Heart right ventricle (tissue), 16 donors: Measurements from ENCODE around the gene GLOD4. TPM values are rescaled to one million over a fixed set of nuclear protein-coding genes. Genes with fewer than 3 reads are reported as not detected.

Experiments
- ATAC-seq, 8 donors: fragments of 200-7000 bp; cut with Tn5 transposase; one replicate each; pipeline ENCODE4 v1.9.1; 2020; ENCODE audit warnings: mild to moderate bottlenecking in 8 of 8, moderate library complexity in 8 of 8, moderate number of reproducible peaks in 1 of 8
- DNase-seq, 2 donors: peaks; one replicate each; pipeline ENCODE4 v3.0.0-alpha.2; 2020
- H3K27ac ChIP-seq, 10 donors: fragments of 200-600 bp; sonication (generic) in 2 of 10; one replicate each; pipeline versions ENCODE4 v1.5.0 to v1.8.0; 2020 to 2022; ENCODE audit warnings: mild to moderate bottlenecking in 3 of 10
- H3K27me3 ChIP-seq, 7 donors: fragments of 200-600 bp; one replicate each; pipeline ENCODE4 v1.8.0; 2021 to 2022; ENCODE audit warnings: mild to moderate bottlenecking in 2 of 7
- H3K36me3 ChIP-seq, 9 donors: fragments of 200-600 bp; sonication (generic) in 1 of 9; one replicate each; pipeline versions ENCODE4 v1.5.0 to v1.8.0; 2020 to 2022; ENCODE audit warnings: mild to moderate bottlenecking in 2 of 9
- H3K4me1 ChIP-seq, 9 donors: fragments of 200-600 bp; sonication (generic) in 1 of 9; one replicate each; pipeline versions ENCODE4 v1.5.0 to v1.8.0; 2020 to 2022; ENCODE audit warnings: mild to moderate bottlenecking in 4 of 9
- H3K4me3 ChIP-seq, 10 donors: fragments of 200-600 bp; sonication (generic) in 2 of 10; one replicate each; pipeline versions ENCODE4 v1.5.0 to v1.8.0; 2020 to 2022; ENCODE audit warnings: mild to moderate bottlenecking in 7 of 10, moderate library complexity in 2 of 10
- H3K9me3 ChIP-seq, 11 donors: fragments of 200-600 bp in 10 of 11; sonication (generic) in 2 of 11; one replicate each; pipeline versions ENCODE4 v1.5.0 to v1.8.0; 2013 to 2022; ENCODE audit warnings: mild to moderate bottlenecking in 2 of 11, control low read depth in 1 of 11, moderate library complexity in 1 of 11
- CTCF ChIP-seq, 9 donors: fragments of 200-600 bp; sonication (generic) in 2 of 9; IDR thresholded peaks; one replicate each; pipeline versions ENCODE4 v1.5.0 to v1.8.0; 2021 to 2022; ENCODE audit warnings: antibody characterized with exemption in 9 of 9, mild to moderate bottlenecking in 5 of 9, moderate library complexity in 1 of 9
- WGBS, 2 donors: extraction: QIAGEN DNeasy Blood & Tissue Kit; methylation state at CpG; one replicate each; pipeline ENCODE4 v1.1.7; 2013; ENCODE audit warnings: inconsistent platforms in 1 of 2; 5-methylcytosine and 5-hydroxymethylcytosine counted together
- intact Hi-C, 10 donors: fragments of 100-400 bp; cut with DNase I; formaldehyde crosslinking; loops; one replicate each; pipeline versions ENCODE4 v1.11.1 to v1.14.2; 2022
- polyA plus RNA-seq, 2 donors: library from polyadenylated mRNA; stranded (reverse); fragments of 200-250 nt; gene quantifications; one replicate each; pipeline ENCODE4 v1.2.3, GENCODE V29; 2013
- total RNA-seq, 10 donors: library from RNA; stranded (reverse); fragmentation: NEBNext Ultra II Directional in 3 of 10; extraction: Animal tissue kit (Norgen Biotek cat#: 25700) in 3 of 10; gene quantifications; one replicate each; pipeline versions ENCODE4 v1.2.1 to v1.2.4, GENCODE V29; 2021 to 2023
- donor health status: Arrhythmogenic right ventricular cardiomyopathy.
- donor health status: ischemic (EF 13 %, LVEDD 7.1; RV severe dilation, severe dysfunction).
- donor health status: healthy with polysubstance abuse.
- donor health status: DM: no; HTN: yes; CAD: no.
- donor health status: DM: no; HTN: no; CAD: no.
- donor health status: ischemic (EF 25% LVEDD 6.9; RV normal size, moderate dysfunction).
- donor health status: ischemic (EF 25% LVEDD 5.7; RV mildly dilated, moderate dysfunction).
- donor health status: healthy.
- donor health status: DM: yes; HTN: yes; CAD: no.
- donor health status: Ischemic cardiomyopathy.
- donor health status: ischemic (EF 35%, LVEDD 5.7; RV mildly dilated, moderate dysfunction).
- donor health status: nonischemic (EF 11% LVEDD 7.7; RV severe dilation, severe dysfunction).
- donor health status: DM: yes; HTN: yes; CAD: no.
- donor health status: PGD.
- donor health status: ischemic (EF 29% LVEDD 5.4; RV normal size, mild dysfunction).
- donor health status: nonischemic (EF 23%, LVEDD 6.1; RV moderate dilation, normal function).

Gene GLOD4
- total and polyA plus RNA-seq, 12 donors = 16.5 to 47.5 (median 27.6) TPM

- ATAC-seq = no peak
Measured at GRCh38 chr17:828761-829160, 46.7 kb upstream of the GLOD4 start.

DNA sequence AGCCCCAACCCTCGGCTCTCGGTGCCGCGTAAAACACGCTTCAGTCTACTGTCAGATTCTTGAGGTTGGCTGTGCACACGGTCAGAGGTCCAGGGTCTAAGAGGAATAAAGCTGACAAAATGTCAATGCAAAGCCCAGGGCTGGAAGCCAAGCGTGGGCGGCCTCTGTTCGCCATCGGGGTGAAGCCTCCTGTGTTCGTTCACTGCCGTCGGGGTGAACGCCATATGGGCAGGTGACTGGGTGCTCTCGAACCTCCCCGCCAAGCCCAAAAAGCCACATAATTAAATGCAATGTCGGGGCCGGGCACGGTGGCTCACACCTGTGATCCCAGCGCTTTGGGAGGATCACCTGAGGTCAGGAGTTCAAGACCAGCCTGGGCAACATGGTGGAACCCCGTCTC is 44.7 kb upstream of the GLOD4 start:
- Histone ChIP-seq H3K9me3 (peaks cover 0 to 6% (median 0%) of the 10 kb centered on the region in 11 donors), H3K4me3 (no peak overlapping the region), H3K36me3 (peaks cover 0 to 40% (median 0%) of the 10 kb centered on the region in 9 donors), H3K4me1 (no peaks in the 10 kb centered on the region), H3K27ac (no peak overlapping the region), H3K27me3 (no peaks in the 10 kb centered on the region)
- DNase-seq = no peak
- intact Hi-C loops = loop anchor here in 1 of 10 donors (10.0 kb wide), 1 partner anchor 128 kb away; no protein-coding TSS in a partner anchor
- no peak for ATAC-seq
- TF ChIP-seq CTCF (IDR thresholded peaks at IDR 0.05) = no peak
- WGBS, 2 donors = 91 to 95% methylated on average over 21 of the region's 21 CpGs

More at GRCh38 chr17:828761-829160, 46.7 kb upstream of the GLOD4 start:
- H3K4me3 ChIP-seq = no peak overlapping the region
- no peak overlapping the region for H3K27ac ChIP-seq
- intact Hi-C loops = loop anchor here in 1 of 10 donors (10.0 kb wide), 1 partner anchor 126 kb away; no protein-coding TSS in a partner anchor
- 90 to 94% methylated on average over 5 of the region's 5 CpGs for WGBS, 2 donors
- no peaks in the 10 kb centered on the region for H3K27me3 ChIP-seq
- H3K4me1 ChIP-seq = no peaks in the 10 kb centered on the region
- H3K9me3 ChIP-seq = peaks cover 0 to 8% (median 0%) of the 10 kb centered on the region in 11 donors
- no peak for TF ChIP-seq CTCF (IDR thresholded peaks at IDR 0.05)
- H3K36me3 ChIP-seq = peaks cover 0 to 20% (median 0%) of the 10 kb centered on the region in 9 donors
- no peak for DNase-seq

GRCh38 chr17:825216-825615 is 43.1 kb upstream of the GLOD4 start:
- H3K27ac ChIP-seq = no peak overlapping the region
- WGBS, 2 donors = 82 to 85% methylated on average over 17 of the region's 17 CpGs
- peaks cover 0 to 3% (median 0%) of the 10 kb centered on the region in 11 donors for H3K9me3 ChIP-seq
- TF ChIP-seq CTCF (IDR thresholded peaks at IDR 0.05) = no peak
- DNase-seq = no peak
- no peaks in the 10 kb centered on the region for H3K4me1 ChIP-seq
- H3K4me3 ChIP-seq = no peak overlapping the region
- H3K27me3 ChIP-seq = no peaks in the 10 kb centered on the region
- no peak for ATAC-seq
- intact Hi-C loops = loop anchor here in 1 of 10 donors (10.0 kb wide), 1 partner anchor 130 kb away; no protein-coding TSS in a partner anchor
- H3K36me3 ChIP-seq = peaks cover 0 to 45% (median 0%) of the 10 kb centered on the region in 9 donors

DNA sequence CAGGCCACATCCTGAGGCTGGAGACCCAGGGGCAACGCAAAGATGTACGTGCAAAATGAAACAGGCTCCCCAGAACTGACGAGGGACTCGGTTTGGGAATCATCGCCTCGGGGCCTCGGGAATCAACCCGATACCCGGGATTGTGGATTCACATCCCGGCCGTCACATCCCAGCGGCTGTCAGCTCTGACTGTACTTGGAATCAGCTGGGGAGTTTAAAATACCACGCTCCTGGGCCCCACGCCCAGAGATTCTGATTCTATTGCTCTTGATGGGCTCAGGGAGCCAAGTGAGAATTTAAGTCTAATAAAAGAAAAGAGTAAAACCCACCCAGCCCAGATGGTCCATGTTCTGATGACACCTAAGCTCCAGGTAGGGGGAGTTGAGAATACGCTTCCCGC is 42.3 kb upstream of the GLOD4 start:
- DNase-seq (no peak), ATAC-seq (peak in 3 of 8 donors; percentile 43 to 83 (median 63))
- no peaks in the 10 kb centered on the region for H3K9me3 ChIP-seq
- H3K27me3 ChIP-seq = no peaks in the 10 kb centered on the region
- peaks cover 0 to 53% (median 0%) of the 10 kb centered on the region in 9 donors for H3K36me3 ChIP-seq
- intact Hi-C loops = loop anchor here in 1 of 10 donors (10.0 kb wide), 1 partner anchor 130 kb away; no protein-coding TSS in a partner anchor
- no peak overlapping the region for H3K27ac ChIP-seq
- no peak for TF ChIP-seq CTCF (IDR thresholded peaks at IDR 0.05)
- no peak overlapping the region for H3K4me3 ChIP-seq
- no peaks in the 10 kb centered on the region for H3K4me1 ChIP-seq
- WGBS, 2 donors = 80 to 88% methylated on average over 16 of the region's 16 CpGs
